RPMI7951 (cell line): ENCODE measurements around the gene SERPINA9. TPM values are rescaled to one million over a fixed set of nuclear protein-coding genes. Genes with fewer than 3 reads are reported as not detected.
A peak's percentile ranks its signal among the peaks of the same experiment; 100 is the strongest.

Experiments
- DNase-seq: peaks from one replicate; pipeline ENCODE4 v3.0.0-alpha.2; 2012; ENCODE audit warnings: low read depth
- total RNA-seq: library from RNA; depleted of rRNA; stranded (reverse); fragments of >200 nt; shearing (Covaris generic); gene quantifications from 2 replicates; pipeline ENCODE4 v1.2.3, GENCODE V29; 2014

The SERPINA9 gene
- total RNA-seq, 1 experiment from 2014 or later, result not detected

DNA sequence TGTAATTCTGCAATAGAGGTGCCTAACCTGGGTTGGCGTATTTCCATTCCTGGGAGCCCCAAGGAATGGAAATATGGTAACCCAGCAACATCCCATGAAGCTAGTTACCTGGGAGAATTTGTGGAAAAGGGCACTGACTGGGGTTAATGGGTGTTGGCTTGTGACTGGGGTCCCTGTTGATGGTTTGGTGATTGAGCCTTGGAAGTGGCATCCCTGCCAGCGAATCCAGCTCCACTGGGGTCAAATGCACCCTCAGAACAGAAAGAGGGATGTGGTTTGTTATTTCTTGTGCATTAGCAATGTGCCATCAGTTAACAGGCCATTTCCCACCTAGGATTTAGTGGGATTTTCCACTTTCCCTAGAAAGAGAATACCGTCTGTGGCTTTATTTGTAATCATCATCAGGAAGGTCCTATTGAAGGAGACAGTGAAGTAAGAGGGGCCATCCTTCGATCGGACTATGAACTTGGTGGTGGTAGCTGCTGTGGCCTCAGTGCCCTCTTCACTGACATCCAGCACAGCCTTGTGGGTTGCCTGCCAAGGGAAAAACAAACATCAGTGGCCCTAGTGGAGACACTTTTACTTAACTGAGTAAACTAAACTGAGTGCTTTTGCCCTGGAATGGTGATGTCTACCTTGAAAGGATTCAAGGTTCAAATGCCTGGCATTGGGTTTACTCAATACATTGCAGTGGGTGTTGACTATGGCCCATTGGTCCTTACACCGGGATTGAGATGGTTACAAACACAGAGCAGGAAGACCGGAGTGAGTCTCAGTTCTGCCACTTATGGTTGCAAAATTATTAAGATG lies 13.0 kb downstream of the SERPINA9 start:
- no peak for DNase-seq

DNA sequence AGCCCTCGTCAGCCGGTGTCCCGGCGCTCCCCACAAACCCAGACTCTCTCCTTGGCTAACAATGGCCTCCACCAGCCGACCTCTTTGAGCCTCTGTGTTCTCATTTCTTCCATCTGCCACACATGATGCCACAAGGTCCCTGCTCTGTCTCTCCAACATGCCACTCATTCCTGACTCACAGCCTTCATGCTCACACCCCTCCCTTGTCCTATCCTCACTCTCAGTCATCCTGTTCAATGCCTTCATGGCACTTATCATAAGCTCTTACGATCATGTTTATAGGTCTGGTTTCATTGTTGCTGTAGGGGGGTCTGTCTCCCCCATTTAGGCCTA lies 13.8 kb downstream of the SERPINA9 start:
- DNase-seq, result no peak

DNA sequence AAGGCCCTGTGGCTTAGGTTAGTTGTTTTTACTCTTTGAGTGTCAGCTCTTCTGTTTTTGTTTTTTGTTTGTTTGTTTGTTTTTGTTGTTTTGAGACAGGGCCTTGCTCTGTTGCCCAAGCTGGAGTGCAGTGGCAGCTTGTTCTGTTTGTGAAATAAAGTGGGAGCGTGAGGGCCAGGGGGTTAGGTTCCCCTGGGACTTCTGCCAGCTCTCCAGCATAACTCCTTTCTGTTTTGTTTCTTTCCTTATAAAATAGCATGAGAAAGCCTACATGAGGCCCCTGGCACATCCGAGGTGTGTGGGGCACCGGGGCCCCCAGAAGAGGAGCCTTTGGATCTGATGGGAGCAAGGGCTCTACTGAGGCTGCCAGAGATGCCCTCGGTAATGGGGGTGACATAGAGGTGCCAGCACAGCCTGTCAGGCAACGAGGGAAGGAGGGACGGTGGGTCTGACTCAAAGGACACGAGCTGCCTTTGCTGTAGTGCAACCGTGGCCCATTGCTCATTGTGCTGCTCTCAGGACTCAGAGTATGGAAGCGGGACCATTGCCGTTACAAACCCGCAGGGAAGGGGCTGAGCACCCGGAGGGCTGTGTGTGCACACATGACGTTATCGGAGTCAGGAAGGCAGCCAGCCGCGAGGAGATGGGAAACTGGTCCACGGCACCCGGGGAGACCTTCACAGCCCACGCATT lies 14.3 kb downstream of the SERPINA9 start:
- no peak for DNase-seq

GRCh38 chr14:94460631-94461416 lies 15.2 kb downstream of the SERPINA9 start:
- no peak for DNase-seq

GRCh38 chr14:94458558-94459205 lies 17.3 kb downstream of the SERPINA9 start:
- DNase-seq, result peak; percentile 44

- DNase-seq, result no peak
Measured at GRCh38 chr14:94458096-94458495, 17.9 kb downstream of the SERPINA9 start.

DNA sequence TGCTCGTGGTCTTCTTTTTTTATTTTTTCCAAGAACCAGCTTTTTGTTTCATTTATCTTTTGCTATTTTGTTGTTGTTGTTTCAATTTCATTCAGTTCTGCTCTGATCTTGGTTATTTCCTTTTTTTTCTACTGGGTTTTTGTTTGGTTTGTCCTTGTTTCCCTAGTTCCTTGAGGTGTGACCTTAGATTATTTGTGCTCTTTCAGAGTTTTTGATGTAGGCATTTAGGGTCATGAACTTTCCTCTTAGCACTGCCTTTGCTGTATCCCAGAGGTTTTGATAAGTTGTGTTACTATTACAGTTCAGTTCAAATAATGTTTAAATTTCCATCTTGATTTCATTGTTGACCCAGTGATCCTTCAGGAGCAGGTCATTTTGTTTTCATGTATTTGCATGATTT lies 20.1 kb downstream of the SERPINA9 start:
- no peak for DNase-seq

GRCh38 chr14:94451826-94452225 lies 24.2 kb downstream of the SERPINA9 start:
- DNase-seq, result no peak

DNA sequence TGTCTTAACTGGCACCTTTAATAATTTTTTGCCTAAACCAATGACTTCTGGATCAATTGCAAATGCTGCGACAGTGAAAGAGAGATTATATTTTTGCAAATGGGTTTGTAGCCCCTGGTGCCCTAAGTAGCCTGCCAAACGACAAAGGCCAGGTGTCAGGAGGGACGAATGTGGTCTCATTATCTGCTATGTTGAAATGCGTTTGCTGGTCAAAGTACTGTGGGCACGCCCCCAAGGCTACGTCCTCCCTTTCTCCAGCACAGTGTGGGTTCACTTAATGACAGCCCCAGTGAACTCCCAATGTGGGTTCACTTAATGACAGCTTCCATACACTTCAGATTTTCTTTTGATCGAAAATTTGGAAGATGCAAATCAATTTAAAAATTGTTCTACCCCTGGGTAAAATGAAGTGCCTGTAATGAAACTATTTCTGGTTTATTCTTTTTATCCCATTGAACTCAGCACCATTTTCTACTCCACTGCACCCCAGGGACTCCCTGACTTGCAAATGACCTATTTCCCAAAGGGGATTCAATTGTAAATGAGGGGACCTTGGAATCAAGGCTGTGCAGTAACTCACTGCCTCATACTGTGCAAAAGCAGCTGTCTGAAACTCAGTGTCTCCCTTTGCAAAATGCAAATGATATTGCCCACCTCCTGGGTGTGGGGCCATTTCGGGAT lies 24.8 kb downstream of the SERPINA9 start:
- DNase-seq, result no peak

- DNase-seq, result no peak
Measured at GRCh38 chr14:94450722-94451090, 25.3 kb downstream of the SERPINA9 start.

GRCh38 chr14:94449930-94450329 lies 26.1 kb downstream of the SERPINA9 start:
- DNase-seq, result no peak

GRCh38 chr14:94448071-94448808 lies 27.8 kb downstream of the SERPINA9 start:
- no peak for DNase-seq

- no peak for DNase-seq
Measured at GRCh38 chr14:94447206-94447605, 28.8 kb downstream of the SERPINA9 start.

GRCh38 chr14:94446126-94446525 lies 29.9 kb downstream of the SERPINA9 start:
- no peak for DNase-seq

DNA sequence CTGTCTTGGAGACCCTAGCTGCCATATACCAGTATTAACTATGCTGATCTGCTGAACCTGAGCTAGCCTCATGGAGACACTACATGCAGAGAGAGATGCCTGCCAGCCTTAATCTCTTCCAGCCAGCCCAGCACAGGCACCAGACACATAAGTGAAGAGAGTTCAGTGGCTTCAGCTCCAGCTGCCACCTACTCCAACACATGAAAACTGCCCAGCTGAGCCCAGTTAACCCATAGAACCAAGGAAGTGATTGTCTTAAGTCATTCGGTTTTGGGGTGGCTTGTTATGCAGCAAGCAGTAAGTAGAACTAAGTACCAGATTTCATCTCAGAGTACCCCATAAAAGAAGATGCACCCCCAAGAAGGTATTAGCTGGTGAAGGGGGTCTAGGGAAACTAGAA lies 31.0 kb downstream of the SERPINA9 start:
- no peak for DNase-seq

- DNase-seq, result no peak
Measured at GRCh38 chr14:94441531-94442205, 34.3 kb downstream of the SERPINA9 start.

- DNase-seq, result no peak
Measured at GRCh38 chr14:94441130-94441529, 34.9 kb downstream of the SERPINA9 start.

DNA sequence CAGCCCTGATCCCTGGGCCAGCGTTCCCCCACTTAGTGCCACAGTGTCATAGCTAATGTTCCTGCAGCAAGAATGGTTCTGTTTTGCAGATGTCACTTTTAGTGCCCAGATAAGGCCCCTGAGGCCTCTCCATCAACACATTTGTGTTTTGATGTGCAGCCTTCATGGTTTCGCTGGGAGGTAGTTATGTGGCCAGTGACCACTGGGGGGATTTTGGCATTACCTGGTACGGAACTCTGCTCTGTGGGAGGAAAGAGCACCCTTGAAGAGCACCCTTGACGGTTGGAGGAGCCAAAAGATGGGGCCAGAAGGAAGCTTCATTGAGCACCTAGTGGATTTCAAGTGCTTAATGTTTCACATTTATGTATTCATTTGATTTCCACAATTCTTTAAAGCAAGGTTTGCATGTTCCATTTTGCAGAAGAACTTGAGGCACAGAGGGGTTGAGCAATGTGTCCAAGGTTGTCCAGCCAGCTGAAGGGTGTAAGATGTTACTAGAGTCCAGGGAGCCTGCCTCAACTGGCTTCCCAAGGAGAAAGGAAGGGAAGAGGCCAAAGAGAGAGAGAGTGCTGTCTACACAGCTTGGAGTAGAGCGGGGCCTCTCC lies 36.4 kb downstream of the SERPINA9 start:
- no peak for DNase-seq

DNA sequence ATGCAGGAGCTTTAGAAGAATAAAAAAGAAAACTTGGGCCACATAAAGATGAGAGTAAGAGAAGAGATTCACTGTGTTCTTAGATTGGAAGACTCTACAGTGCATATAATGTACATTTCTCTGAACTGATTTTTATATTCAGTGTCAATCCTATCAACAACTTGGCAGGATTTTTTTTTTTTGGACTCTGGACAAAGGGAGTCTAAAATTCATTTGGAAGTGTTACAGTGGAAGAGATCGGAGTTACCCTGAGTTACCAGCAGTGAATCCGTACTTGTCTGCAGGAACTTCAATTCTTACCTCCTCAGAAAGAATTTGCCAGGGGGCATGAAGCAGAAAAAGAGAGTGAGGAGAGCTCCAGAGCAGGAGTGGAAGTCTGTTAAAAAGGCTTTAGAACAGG lies 47.4 kb downstream of the SERPINA9 start:
- DNase-seq, result no peak
